Non-pigmented ciliary epithelial cell (primary cell): ENCODE results near the gene HACL1.
"Not testable (repeated sequence)": the region's sequence is repeated elsewhere in the genome, so short reads cannot be mapped to it uniquely, and the experiment has no call there.

Experiments
- DNase-seq: peaks from one replicate; pipeline ENCODE4 v3.0.0-alpha.2; 2010; ENCODE audit warnings: low read depth

The HACL1 gene

GRCh38 chr3:15629860-15630597, 28.7 kb upstream of the HACL1 start:
- no peak for DNase-seq

DNA sequence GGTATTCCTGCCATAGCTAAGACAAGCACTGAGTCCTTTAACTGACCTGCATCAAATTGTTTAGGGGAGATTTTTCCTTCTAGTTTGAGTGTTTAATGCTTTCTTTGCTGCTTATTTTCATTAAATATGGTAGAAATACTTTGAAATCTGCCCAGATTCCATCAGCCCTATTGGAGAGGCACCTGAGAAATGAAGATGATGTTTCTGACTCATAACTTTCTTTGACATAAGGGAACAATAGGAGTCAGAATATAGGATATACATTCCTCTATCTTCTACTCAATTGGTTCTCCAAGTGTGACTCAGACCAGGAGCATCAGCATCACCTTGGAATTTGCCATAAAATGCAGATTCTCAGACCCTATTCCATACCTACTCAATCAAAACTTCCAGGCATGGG, 27.6 kb upstream of the HACL1 start:
- DNase-seq: no peak

GRCh38 chr3:15623535-15624440, 22.4 kb upstream of the HACL1 start:
- no peak for DNase-seq

DNA sequence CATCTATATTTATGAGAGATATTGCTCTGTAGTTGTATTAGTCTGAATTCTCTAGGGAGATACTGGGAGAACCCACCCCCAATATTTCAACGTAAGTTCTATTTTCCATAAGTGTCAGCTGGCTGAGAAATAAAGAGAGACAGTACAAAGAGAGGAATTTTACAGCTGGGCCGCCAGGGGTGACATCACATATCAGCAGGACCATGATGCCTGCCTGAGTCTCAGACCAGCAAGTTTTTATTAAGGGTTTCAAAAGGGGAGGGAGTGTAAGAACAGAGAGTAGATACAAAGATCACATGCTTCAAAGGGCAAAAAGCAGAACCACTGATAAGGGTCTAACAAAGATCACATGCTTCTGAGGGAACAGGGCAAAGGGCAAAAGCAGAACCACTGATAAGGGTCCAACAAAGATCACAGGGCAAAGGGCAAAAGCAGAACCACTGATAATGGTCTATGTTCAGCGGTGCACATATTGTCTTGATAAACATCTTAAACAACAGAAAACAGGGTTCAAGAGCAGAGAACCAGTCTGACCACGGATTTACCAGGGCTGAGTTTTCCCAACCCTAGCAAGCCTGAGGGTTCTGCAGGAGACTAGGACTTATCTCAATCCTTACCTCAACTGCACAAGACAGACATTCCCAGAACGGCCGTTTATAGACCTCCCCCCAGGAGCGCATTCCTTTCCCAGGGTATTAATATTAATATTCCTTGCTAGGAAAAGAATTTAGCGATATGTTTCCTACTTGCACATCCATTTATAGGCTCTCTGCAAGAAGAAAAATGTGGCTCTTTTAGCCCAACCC, 18.5 kb upstream of the HACL1 start:
- not testable (repeated sequence) for DNase-seq

DNA sequence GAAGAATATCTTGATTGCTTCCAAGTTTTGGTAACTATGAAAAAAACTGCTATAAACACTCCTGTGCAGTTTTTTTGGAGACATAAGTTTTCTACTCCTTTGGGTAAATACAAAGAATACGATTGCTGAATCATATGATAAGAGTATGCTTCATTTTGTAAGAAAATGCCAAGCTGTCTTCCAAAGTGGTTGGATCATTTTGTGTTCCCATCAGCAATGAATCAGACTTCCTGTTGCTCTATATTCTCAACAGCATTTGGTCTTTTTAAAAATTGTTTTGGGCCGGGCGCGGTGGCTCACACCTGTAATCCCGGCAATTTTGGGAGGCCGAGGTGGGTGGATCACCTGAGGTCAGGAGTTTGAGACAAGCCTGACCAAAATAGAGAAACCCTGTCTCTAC, 14.7 kb upstream of the HACL1 start:
- DNase-seq: no peak

DNA sequence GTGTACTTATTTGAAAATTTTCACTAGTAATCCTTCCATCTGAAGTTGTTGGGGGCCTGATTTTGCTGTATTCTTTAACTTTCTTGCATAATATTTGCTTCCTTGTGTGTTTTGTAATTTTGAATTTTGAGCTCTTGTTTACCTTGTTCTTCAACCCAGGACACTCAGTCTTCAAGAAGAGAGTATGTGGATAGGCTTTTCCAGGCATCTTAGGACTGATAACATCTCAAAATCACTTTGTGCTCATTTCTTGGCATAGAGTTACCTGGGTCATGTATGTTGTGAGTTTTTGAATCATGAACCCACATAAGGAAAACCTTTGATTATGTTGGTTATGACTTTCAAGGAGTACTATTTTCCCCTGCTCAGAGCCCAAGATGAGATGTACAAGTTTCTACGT, 13.6 kb upstream of the HACL1 start:
- no peak for DNase-seq

- DNase-seq: no peak
These were observed 10.6 kb upstream of the HACL1 start for GRCh38 chr3:15612001-15612400.

DNA sequence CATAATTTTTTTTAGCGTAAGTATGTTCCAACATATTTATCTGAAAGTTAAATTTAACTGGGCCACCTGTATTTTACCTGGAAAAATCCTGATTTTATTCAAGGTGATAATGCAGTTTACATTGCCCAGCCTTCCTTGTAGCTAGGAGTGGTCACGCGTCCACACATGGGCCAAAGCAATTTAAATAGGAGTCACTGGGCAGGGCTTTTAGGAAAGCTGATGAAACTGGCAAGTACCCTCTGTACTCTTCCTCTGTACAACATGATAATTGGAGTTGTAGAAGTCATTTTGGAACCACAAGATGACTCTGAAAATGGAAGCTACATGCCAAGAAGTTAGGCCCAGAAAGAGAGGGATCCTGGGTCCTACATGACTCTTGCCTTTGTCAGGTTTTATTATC, 9.6 kb upstream of the HACL1 start:
- DNase-seq: no peak

DNA sequence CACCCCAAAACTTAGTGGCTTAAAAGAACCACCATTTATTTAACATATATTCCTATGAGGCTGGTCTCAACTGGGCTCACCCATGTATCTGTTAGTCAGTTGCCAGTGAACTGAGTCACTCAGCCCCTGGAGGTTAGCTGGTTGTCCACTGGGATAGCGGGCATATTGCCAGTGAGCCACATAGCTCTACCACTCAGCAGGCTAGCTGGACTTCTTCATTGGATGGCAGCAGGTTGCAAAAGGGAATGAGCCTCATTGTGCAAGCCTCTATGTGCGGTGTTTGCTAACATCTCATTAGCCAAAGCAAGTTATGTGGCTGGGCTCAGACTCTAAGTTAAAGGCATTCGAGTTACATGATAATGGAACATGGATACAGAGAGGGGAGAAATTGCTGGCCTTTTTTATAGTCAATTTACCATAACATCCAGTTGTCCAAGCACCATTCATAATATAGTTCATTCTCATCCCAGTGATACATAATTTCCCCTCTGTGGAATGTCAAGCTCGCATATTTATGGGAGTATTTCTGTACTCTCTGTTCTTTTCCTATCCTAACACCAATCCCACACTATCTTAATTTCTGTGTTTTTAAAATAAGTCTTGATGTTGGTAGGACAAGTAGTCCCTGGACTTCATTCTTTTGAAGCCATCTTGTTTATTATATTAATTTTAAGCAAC, 8.9 kb upstream of the HACL1 start:
- no peak for DNase-seq

DNA sequence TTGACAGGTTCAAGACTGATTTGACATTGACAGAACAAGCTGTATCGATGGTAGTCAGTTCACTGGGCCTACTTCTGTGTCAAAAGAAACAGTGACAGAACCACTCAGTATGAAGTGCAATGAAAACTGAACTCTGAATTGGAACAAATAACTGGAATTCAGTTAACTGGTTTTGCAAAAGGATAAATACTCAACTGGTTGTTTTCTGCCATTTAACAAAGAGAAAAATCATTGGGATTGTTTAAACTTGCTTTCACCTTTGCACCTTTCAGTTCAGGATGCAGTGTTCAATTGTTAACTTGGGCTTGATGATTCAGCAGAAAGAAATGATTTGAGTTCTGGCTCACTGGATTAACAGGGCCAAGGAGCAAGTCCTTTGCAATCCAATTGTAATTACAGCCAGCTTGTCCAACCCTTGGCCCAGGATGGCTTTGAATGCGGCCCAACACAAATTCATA, 5.1 kb upstream of the HACL1 start:
- no peak for DNase-seq

- DNase-seq: not testable (repeated sequence)
These were observed 3.2 kb upstream of the HACL1 start for GRCh38 chr3:15604584-15604983.

DNA sequence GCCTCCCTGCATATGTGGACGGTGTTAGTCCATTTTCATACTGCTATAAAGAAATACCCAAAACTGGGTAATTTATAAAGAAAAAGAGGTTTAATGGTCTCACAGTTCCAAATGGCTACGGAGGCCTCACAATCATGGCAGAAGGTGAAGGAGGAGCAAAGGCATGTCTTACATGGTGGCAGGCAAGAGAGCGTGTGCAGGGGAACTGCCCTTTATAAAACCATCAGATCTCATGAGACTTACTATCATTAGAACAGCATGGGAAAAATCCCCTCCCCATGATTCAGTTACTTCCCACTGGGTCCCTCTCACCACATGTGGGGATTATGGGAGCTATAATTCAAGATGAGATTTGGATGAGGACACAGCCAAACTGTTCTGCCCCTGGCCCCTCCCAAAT, 1.4 kb upstream of the HACL1 start:
- not testable (repeated sequence) for DNase-seq

DNA sequence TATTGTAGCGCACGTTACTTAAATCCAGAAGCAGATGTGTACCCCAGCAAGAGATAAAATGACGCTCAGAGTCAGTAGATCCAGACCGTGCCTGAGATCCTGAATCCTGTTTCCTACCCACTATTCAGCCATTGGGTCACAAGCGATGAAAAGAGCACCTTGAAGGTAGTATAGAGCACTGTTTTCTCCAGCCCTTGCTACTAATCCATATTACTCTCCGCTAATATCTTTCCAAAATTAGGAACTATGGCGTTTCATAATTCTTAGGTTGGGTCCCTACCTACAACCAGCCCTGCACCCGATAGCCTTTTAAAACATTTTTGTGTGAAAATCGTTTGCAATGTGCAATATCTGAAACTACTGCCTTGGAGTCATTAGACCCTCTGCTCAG, 772 bp upstream of the HACL1 start:
- DNase-seq: no peak

DNA sequence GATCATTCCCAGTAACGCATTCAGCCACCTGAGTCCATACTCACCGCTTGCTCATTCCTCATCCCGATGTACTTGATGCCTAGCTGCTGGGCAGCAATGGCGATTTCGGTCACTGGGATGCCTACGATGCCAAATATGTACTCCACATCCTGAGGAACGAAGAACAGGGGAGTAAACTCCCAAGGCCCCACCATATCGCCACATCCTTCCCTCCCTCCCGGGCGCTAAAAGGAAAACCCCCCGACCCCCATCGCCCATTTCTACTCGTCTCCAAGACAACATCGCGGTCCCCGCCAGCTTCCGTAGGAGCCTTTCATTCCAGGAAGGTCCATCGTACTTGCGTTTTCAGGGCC, 347 bp downstream of the HACL1 start:
- DNase-seq: no peak

- no peak for DNase-seq
These were observed 5.4 kb downstream of the HACL1 start for GRCh38 chr3:15595955-15596354.

- DNase-seq: no peak
These were observed 8.4 kb downstream of the HACL1 start for GRCh38 chr3:15592968-15593367.

GRCh38 chr3:15591928-15592327, 9.4 kb downstream of the HACL1 start:
- DNase-seq: no peak

GRCh38 chr3:15591242-15591641, 10.1 kb downstream of the HACL1 start:
- DNase-seq: no peak

- no peak for DNase-seq
These were observed 16.1 kb downstream of the HACL1 start for GRCh38 chr3:15585111-15585845.

GRCh38 chr3:15581471-15582394, 19.6 kb downstream of the HACL1 start:
- no peak for DNase-seq
